DOHH2 (cell line): ENCODE results near the gene NRAP.

Source experiments
- CTCF ChIP-seq: fragments of 200-600 bp; sonication (generic); IDR thresholded peaks from one replicate; pipeline ENCODE4 v1.5.1; 2014; ENCODE audit warnings: antibody characterized with exemption, mild to moderate bottlenecking, low read depth, low read length; ENCODE audit not compliant: poor library complexity, severe bottlenecking
- EZH2phosphoT487 ChIP-seq: fragments of 200-600 bp; sonication (generic); IDR thresholded peaks from 2 replicates; pipeline ENCODE4 v1.6.1; 2017; ENCODE audit warnings: borderline replicate concordance, mild to moderate bottlenecking, antibody characterized with exemption, low read length, moderate library complexity, mixed read lengths

GRCh38 chr10:113625461-113626186 lies 38.2 kb downstream of the NRAP start:
- TF ChIP-seq CTCF, result no peak
- no peak for TF ChIP-seq EZH2phosphoT487
